Transverse colon (tissue), 4 donors: ENCODE data around the gene GP1BA. TPM values are rescaled to one million over a fixed set of nuclear protein-coding genes. Genes with fewer than 3 reads are reported as not detected.

Source experiments
- DNase-seq: peaks from one replicate; pipeline ENCODE4 v3.0.0-alpha.2; 2019
- H3K27ac ChIP-seq, 4 donors: fragments of 200-600 bp; sonication (generic); 2 replicates each; pipeline ENCODE4 v1.5.1; 2016 to 2018; ENCODE audit warnings: inconsistent platforms in 4 of 4
- H3K27me3 ChIP-seq: fragments of 200-600 bp; sonication (generic); 2 replicates; pipeline ENCODE4 v1.5.1; 2017; ENCODE audit warnings: inconsistent platforms
- H3K36me3 ChIP-seq, 4 donors: fragments of 200-600 bp; sonication (generic); 2 replicates each; pipeline ENCODE4 v1.5.1; 2017 to 2019; ENCODE audit warnings: inconsistent platforms in 4 of 4
- H3K4me1 ChIP-seq, 4 donors: fragments of 200-600 bp; sonication (generic); 2 replicates each; pipeline ENCODE4 v1.5.1; 2017 to 2020; ENCODE audit warnings: inconsistent platforms in 4 of 4
- H3K4me3 ChIP-seq, 4 donors: fragments of 200-600 bp; sonication (generic); 1 replicate in 1 of 4; 2 replicates in 3 of 4; pipeline versions ENCODE4 v1.5.1 to v1.6.1; 2017 to 2019; ENCODE audit warnings: inconsistent platforms in 4 of 4
- H3K9me3 ChIP-seq, 2 donors: fragments of 200-600 bp; sonication (generic); 2 replicates each; pipeline ENCODE4 v1.5.1; 2017 to 2019; ENCODE audit warnings: inconsistent platforms in 2 of 2
- EP300 ChIP-seq: sonication (generic); formaldehyde crosslinking; IDR thresholded peaks from one replicate; pipeline ENCODE4 v1.6.1; 2017; ENCODE audit warnings: antibody characterized with exemption, low read depth
- POLR2A ChIP-seq: fragments of 450-650 bp; IDR thresholded peaks from one replicate; pipeline ENCODE4 v1.6.1; 2016; ENCODE audit warnings: antibody characterized with exemption, mild to moderate bottlenecking, moderate library complexity
- POLR2AphosphoS5 ChIP-seq, 3 donors: sonication (generic); formaldehyde crosslinking; IDR thresholded peaks; one replicate each; pipeline ENCODE4 v1.6.1; 2016; ENCODE audit warnings: antibody characterized with exemption in 3 of 3
- WGBS, 2 donors: methylation state at CpG; one replicate each; pipeline ENCODE4 v1.1.5; 2018; ENCODE audit warnings: low coverage in 1 of 2; 5-methylcytosine and 5-hydroxymethylcytosine counted together
- in situ Hi-C, 4 donors: fragments of 200-750 bp; cut with MboI; loops; one replicate each; pipeline versions ENCODE4 v1.15.0 to v1.15.1; 2017; ENCODE audit warnings: low sequenced_read_pairs in 3 of 4, low pct_ligation_motif_present in 1 of 4, low pct_unique_long_range_greater_than_20kb in 1 of 4
- intact Hi-C: fragments of 100-400 bp; cut with DNase I; formaldehyde crosslinking; loops from one replicate; pipeline ENCODE4 v1.15.1; 2023; ENCODE audit warnings: low total_unique reads
- total RNA-seq, 4 donors: library from RNA; depleted of rRNA; stranded (reverse); fragments of >200 nt; gene quantifications; one replicate each; pipeline ENCODE4 v1.1.0, GENCODE V29; 2016
- TF ChIP-seq, protein P1 (sequence below), 5 experiments: fragments of 200-600 bp in 3 of 5; fragments of 450-650 bp in 2 of 5; sonication (generic) in 3 of 5; IDR thresholded peaks; 1 replicate in 2 of 5; 2 replicates in 3 of 5; pipeline ENCODE4 v1.5.1; 2016 to 2017; ENCODE audit warnings: antibody characterized with exemption in 5 of 5, inconsistent platforms in 3 of 5, mild to moderate bottlenecking in 2 of 5, moderate library complexity in 1 of 5

GP1BA gene
- total RNA-seq, 4 donors from 2014 or later = not detected

DNA sequence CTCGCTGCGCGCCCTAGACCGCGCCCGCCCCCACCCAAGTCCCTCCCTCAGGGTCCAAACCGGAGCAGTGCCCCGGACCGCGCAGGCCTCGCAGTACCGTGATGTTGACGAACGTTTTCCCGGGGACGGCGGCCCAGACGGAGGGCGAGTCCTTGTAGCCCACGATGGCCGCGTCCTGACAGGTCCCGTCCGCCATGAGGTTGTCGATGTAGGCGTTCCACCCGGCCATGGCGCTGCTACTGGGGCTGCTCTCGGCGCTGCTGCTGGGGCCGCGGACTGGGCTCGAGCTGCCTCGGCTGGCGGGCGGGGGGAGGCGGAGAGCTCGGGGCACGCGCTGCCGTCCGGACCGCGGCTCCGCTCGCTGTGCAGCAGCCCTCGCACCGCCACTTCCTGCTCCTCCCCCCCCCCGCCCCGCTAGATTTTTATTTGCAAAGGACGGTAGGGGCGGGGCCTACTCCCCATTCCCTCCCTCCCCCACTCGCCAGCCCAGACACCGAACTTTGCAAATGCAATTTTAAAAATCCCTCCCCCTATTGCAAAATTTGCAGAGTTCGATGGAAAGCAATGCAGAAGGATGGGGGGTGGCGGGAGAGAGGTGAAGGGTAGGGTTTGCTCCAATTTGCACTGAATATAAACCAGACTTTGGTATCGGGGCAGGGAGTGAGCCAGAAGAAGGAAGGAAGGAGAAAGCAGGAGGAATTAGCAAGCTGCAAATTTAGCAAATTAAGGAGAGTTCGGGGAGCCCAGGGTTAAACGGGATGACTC is 16.3 kb downstream of the GP1BA start, which contains the start of gene PFN1:
Gene PFN1, minus strand, starts transcription at position 365 of the 765 bp plus-strand sequence. Its CDS starts 136 bp downstream, at position 229.
- peak within 1 kb of the TSS; percentile 95 to 100 (median 100) for H3K27ac ChIP-seq
- H3K36me3 ChIP-seq = peaks cover 0 to 1% (median 0%) of the 10 kb centered on the region in 4 donors
- intact Hi-C loops = no loop called here
- DNase-seq = peak; percentile 94
- no peaks in the 10 kb centered on the region for H3K9me3 ChIP-seq
- H3K27me3 ChIP-seq = no peaks in the 10 kb centered on the region
- in situ Hi-C loops = no loop called here
- 0% methylated on average over 5 to 43 of the region's 59 CpGs for WGBS, 2 donors
- peak; percentile 97 for TF ChIP-seq POLR2A
- TF ChIP-seq, protein P1, sequence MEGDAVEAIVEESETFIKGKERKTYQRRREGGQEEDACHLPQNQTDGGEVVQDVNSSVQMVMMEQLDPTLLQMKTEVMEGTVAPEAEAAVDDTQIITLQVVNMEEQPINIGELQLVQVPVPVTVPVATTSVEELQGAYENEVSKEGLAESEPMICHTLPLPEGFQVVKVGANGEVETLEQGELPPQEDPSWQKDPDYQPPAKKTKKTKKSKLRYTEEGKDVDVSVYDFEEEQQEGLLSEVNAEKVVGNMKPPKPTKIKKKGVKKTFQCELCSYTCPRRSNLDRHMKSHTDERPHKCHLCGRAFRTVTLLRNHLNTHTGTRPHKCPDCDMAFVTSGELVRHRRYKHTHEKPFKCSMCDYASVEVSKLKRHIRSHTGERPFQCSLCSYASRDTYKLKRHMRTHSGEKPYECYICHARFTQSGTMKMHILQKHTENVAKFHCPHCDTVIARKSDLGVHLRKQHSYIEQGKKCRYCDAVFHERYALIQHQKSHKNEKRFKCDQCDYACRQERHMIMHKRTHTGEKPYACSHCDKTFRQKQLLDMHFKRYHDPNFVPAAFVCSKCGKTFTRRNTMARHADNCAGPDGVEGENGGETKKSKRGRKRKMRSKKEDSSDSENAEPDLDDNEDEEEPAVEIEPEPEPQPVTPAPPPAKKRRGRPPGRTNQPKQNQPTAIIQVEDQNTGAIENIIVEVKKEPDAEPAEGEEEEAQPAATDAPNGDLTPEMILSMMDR (IDR thresholded peaks at IDR 0.05) = no peak
- peak; percentile 73 to 96 (median 92) for TF ChIP-seq POLR2AphosphoS5 (IDR thresholded peaks at IDR 0.05)
- no peak for TF ChIP-seq EP300
- peak within 1 kb of the TSS; percentile 52 to 100 (median 84) for H3K4me3 ChIP-seq
- peaks cover 29 to 50% (median 40%) of the 10 kb centered on the region in 4 donors for H3K4me1 ChIP-seq

DNA sequence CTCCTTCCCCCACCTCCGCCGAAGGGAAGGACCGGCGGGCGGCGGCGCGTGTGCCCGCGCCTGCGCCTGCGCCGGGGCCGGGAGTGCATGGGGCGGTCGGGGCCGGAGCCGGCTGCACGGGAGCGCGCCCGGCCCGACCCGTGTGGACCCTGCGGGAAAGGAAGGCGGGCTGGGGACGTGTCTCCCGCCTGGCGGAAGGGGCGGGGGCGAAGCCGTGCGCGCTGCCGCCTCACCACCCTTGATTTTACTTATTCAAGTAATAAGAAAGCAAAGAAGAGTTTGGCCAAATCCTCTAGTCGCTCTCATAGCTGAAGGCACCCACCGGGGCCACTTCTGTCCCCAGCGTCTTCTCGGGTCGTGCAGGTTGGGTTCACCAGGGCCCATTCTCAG is 16.8 kb downstream of the GP1BA start:
- WGBS, 2 donors = 1% methylated on average over 40 of the region's 40 CpGs; no CpG with 5 or more reads in 1 of the 2 donors
- peaks cover 29 to 54% (median 37%) of the 10 kb centered on the region in 4 donors for H3K4me1 ChIP-seq
- intact Hi-C loops = no loop called here

DNA sequence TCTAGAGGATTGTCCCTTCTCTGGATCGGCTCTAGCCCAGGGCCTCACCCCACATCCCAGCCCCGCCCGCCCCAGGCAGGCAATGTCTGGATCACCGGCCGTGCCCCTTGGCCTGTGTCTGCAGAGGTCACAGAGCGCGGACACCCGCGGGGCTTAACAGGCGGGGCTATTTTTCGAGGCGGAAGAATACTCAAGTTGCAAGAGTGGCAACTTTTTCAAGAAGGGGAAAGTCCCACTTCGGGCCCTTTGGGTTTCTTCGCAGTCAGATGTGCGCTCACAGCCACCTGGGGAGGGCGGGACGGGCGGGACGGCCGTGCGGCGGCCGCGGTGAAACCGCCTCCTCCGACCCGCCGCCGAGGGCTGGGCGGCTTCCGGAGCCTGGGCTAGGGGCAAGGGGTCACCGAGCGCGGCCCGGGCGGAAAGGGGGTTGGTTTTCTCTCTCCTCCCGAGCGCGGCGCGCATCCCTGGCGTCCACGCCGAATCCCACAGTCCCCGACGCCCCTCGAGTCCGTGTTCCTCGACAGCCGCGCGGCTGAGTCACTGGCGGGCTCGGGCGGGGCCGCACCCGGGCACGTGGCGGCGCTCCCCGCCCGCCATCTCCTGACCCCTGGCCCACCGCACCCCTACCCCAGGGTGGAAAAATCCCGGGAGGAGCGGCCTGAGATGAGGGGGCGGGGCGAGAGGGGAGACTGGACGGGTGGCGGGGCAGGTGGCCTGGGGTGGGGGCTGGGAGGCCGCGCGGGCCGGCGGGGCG is 17.4 kb downstream of the GP1BA start:
- WGBS, 2 donors = 1% methylated on average over 41 of the region's 75 CpGs; no CpG with 5 or more reads in 1 of the 2 donors
- peaks cover 29 to 53% (median 34%) of the 10 kb centered on the region in 4 donors for H3K4me1 ChIP-seq
- H3K4me3 ChIP-seq = peak overlapping the region; percentile 33 to 92 (median 64)
- TF ChIP-seq, protein P1 (IDR thresholded peaks at IDR 0.05) = no peak
- TF ChIP-seq POLR2A = no peak
- peak in 1 of 3 donors; percentile 71 for TF ChIP-seq POLR2AphosphoS5 (IDR thresholded peaks at IDR 0.05)
- DNase-seq = peak; percentile 93
- in situ Hi-C loops (no loop called here), intact Hi-C loops (no loop called here)
- no peaks in the 10 kb centered on the region for H3K36me3 ChIP-seq
- H3K27ac ChIP-seq = peak overlapping the region; percentile 95 to 100 (median 100)
- H3K27me3 ChIP-seq = no peaks in the 10 kb centered on the region
- H3K9me3 ChIP-seq = no peaks in the 10 kb centered on the region

More for the DNA sequence above, 16.8 kb downstream of the GP1BA start:
- no peaks in the 10 kb centered on the region for H3K36me3 ChIP-seq
- H3K27me3 ChIP-seq = no peaks in the 10 kb centered on the region
- in situ Hi-C loops = no loop called here
- DNase-seq = peak; percentile 87
- no peaks in the 10 kb centered on the region for H3K9me3 ChIP-seq
- H3K27ac ChIP-seq = peak overlapping the region; percentile 95 to 100 (median 100)
- peak overlapping the region; percentile 33 to 92 (median 64) for H3K4me3 ChIP-seq
- TF ChIP-seq EP300 (no peak), POLR2AphosphoS5 (IDR thresholded peaks at IDR 0.05) (peak; percentile 24 to 54 (median 44))

- in situ Hi-C loops = no loop called here
- WGBS, 2 donors = 5% methylated on average over 43 of the region's 52 CpGs; no CpG with 5 or more reads in 1 of the 2 donors
These were observed 18.1 kb downstream of the GP1BA start for GRCh38 chr17:4950075-4950745.

More at GRCh38 chr17:4950075-4950745, 18.1 kb downstream of the GP1BA start:
- H3K9me3 ChIP-seq = no peaks in the 10 kb centered on the region
- H3K4me3 ChIP-seq = peak overlapping the region; percentile 33 to 92 (median 64)
- peak overlapping the region; percentile 95 to 100 (median 100) for H3K27ac ChIP-seq
- intact Hi-C loops = no loop called here
- peaks cover 22 to 46% (median 27%) of the 10 kb centered on the region in 4 donors for H3K4me1 ChIP-seq
- H3K27me3 ChIP-seq = no peaks in the 10 kb centered on the region
- H3K36me3 ChIP-seq = no peaks in the 10 kb centered on the region
- TF ChIP-seq POLR2AphosphoS5 (IDR thresholded peaks at IDR 0.05) = no peak
- no peak for TF ChIP-seq POLR2A
- TF ChIP-seq, protein P1 (IDR thresholded peaks at IDR 0.05) = no peak
- TF ChIP-seq EP300 = no peak
- peak; percentile 75 for DNase-seq
